Endothelial cell of umbilical vein (primary cell): ENCODE results near the gene ITGB2. TPM values are rescaled to one million over a fixed set of nuclear protein-coding genes. Genes with fewer than 3 reads are reported as not detected.

ENCODE experiments used
- BruUV-seq: library from RNA; stranded (reverse); fragments of 400-500 nt; replicated peaks from 2 replicates; lab custom pipeline; 2021; lab: Mats Ljungman, UMichigan
- CTCF ChIA-PET: fragments of 300-600, 350-600 bp; sonication (Branson Sonifier 250); formaldehyde crosslinking; loops from one replicate; lab custom pipeline; 2021; ENCODE audit warnings: antibody characterized with exemption, inconsistent platforms; lab: Charles Lee
- POLR2A ChIA-PET: fragments of 300-600, 350-600 bp; sonication (Branson Sonifier 250); formaldehyde crosslinking; loops from one replicate; lab custom pipeline; 2021; ENCODE audit warnings: antibody characterized with exemption, inconsistent platforms; lab: Charles Lee
- DNase-seq: peaks from one replicate; pipeline ENCODE4 v3.0.0-alpha.2; 2011; ENCODE audit warnings: low read depth, low spot score
- FAIRE-seq: peaks from 2 replicates; lab custom pipeline; 2011; peaks lifted over from hg19 to GRCh38; lab: Jason Lieb, UNC
- H2AFZ ChIP-seq: 2 replicates; pipeline ENCODE4 v1.6.0; 2012; ENCODE audit warnings: low read depth, low read length, control low read depth, inconsistent platforms
- H3K27ac ChIP-seq: 2 replicates; pipeline ENCODE4 v1.5.1; 2011; ENCODE audit warnings: low read depth, mild to moderate bottlenecking, control low read depth, low read length, moderate library complexity; ENCODE audit not compliant: insufficient read depth
- H3K27me3 ChIP-seq, 2 experiments: 2 replicates each; pipeline versions ENCODE4 v1.6.0 to v1.6.1; 2011; ENCODE audit warnings: low read length in 2 of 2, mixed read lengths in 1 of 2; ENCODE audit not compliant: control insufficient read depth in 2 of 2, insufficient read depth in 2 of 2
- H3K36me3 ChIP-seq, 2 experiments: 2 replicates in 1 of 2; 3 replicates in 1 of 2; pipeline ENCODE4 v1.5.1; 2011; ENCODE audit warnings: low read length in 2 of 2, mild to moderate bottlenecking in 1 of 2, moderate library complexity in 1 of 2; ENCODE audit not compliant: control insufficient read depth in 2 of 2, insufficient read depth in 2 of 2; ENCODE audit errors: extremely low read depth in 1 of 2
- H3K4me1 ChIP-seq: 3 replicates; pipeline ENCODE4 v1.5.1; 2011; ENCODE audit warnings: mild to moderate bottlenecking, low read length; ENCODE audit not compliant: control insufficient read depth, insufficient read depth; ENCODE audit errors: extremely low read depth
- H3K4me2 ChIP-seq: 2 replicates; pipeline ENCODE4 v1.6.1; 2011; ENCODE audit warnings: low read length, control low read depth, mixed read lengths; ENCODE audit not compliant: insufficient read depth
- H3K4me3 ChIP-seq, 3 experiments: fragments of 200-600 bp in 1 of 3; sonication (generic), shearing (Covaris generic) in 1 of 3; replicated peaks in 1 of 3; 2 replicates each; pipeline ENCODE4 v1.5.1; 2011 to 2016; ENCODE audit warnings: control low read depth in 3 of 3, low read length in 3 of 3, mild to moderate bottlenecking in 2 of 3, inconsistent platforms in 1 of 3, low read depth in 1 of 3, moderate library complexity in 1 of 3; ENCODE audit not compliant: insufficient read depth in 1 of 3
- H3K79me2 ChIP-seq: 2 replicates; pipeline ENCODE4 v1.6.0; 2012; ENCODE audit warnings: low read length, inconsistent platforms; ENCODE audit not compliant: control insufficient read depth, insufficient read depth
- H3K9ac ChIP-seq: replicated peaks from 2 replicates; pipeline ENCODE3; 2011; ENCODE audit warnings: low read length, control low read depth; ENCODE audit not compliant: insufficient read depth; ENCODE audit errors: extremely low read depth
- H3K9me1 ChIP-seq: replicated peaks from 3 replicates; pipeline ENCODE4 v1.6.0; 2011; ENCODE audit warnings: mild to moderate bottlenecking, low read length; ENCODE audit not compliant: control insufficient read depth, insufficient read depth; ENCODE audit errors: extremely low read depth
- H3K9me3 ChIP-seq: replicated peaks from 2 replicates; pipeline ENCODE4 v1.5.1; 2012; ENCODE audit warnings: low read length, inconsistent platforms; ENCODE audit not compliant: control insufficient read depth, insufficient read depth
- H4K20me1 ChIP-seq: replicated peaks from 2 replicates; pipeline ENCODE3; 2011; ENCODE audit warnings: mild to moderate bottlenecking, low read length; ENCODE audit not compliant: control insufficient read depth, insufficient read depth; ENCODE audit errors: extremely low read depth
- EZH2 ChIP-seq: IDR thresholded peaks from 2 replicates; pipeline ENCODE4 v1.6.1; 2012; ENCODE audit warnings: borderline replicate concordance, low read depth, mild to moderate bottlenecking, moderate library complexity, low read length, inconsistent platforms; ENCODE audit not compliant: severe bottlenecking
- FOS ChIP-seq: IDR thresholded peaks from 2 replicates; pipeline ENCODE4 v1.6.1; 2011; ENCODE audit warnings: mild to moderate bottlenecking, low read length, moderate library complexity, borderline replicate concordance; ENCODE audit not compliant: insufficient read depth
- GATA2 ChIP-seq: IDR thresholded peaks from 2 replicates; pipeline ENCODE4 v1.7.0; 2011; ENCODE audit warnings: low read depth, mild to moderate bottlenecking, moderate library complexity, mixed read lengths, low read length; ENCODE audit not compliant: insufficient read length, insufficient read depth
- JUN ChIP-seq: IDR thresholded peaks from 2 replicates; pipeline ENCODE4 v1.6.1; 2011; ENCODE audit warnings: borderline replicate concordance, low read depth; ENCODE audit not compliant: insufficient read length, insufficient read depth
- MAX ChIP-seq: IDR thresholded peaks from 2 replicates; pipeline ENCODE4 v1.6.1; 2011; ENCODE audit not compliant: insufficient read depth, insufficient read length
- MYC ChIP-seq: IDR thresholded peaks from one replicate; pipeline ENCODE4 v1.6.1; 2011; ENCODE audit warnings: mild to moderate bottlenecking, low read depth, low read length
- POLR2A ChIP-seq: IDR thresholded peaks from 2 replicates; pipeline ENCODE4 v1.6.1; 2012; ENCODE audit warnings: low read depth, mild to moderate bottlenecking, control low read depth, low read length
- POLR2AphosphoS5 ChIP-seq: IDR thresholded peaks from 2 replicates; pipeline ENCODE4 v1.6.1; 2012; ENCODE audit warnings: low read depth, mild to moderate bottlenecking, control low read depth, low read length, moderate library complexity; ENCODE audit not compliant: insufficient read depth
- dilution Hi-C: fragments of 300-500 bp; cut with MboI; formaldehyde crosslinking; loops from one replicate; pipeline ENCODE4 v1.15.0; 2019; ENCODE audit warnings: low sequenced_read_pairs; ENCODE audit not compliant: extremely low pct_ligation_motif_present
- intact Hi-C: fragments of 100-400 bp; cut with micrococcal nuclease; formaldehyde crosslinking; loops from one replicate; pipeline ENCODE4 v1.10.0; 2022
- polyA plus RNA-seq, 4 experiments: library from polyadenylated mRNA; depleted of rRNA in 3 of 4; stranded (reverse) in 3 of 4; unstranded in 1 of 4; fragments of >200 nt; gene quantifications; 2 replicates each; pipeline versions ENCODE4 v1.2.1 to v1.2.3, GENCODE V29; 2011 to 2012; ENCODE audit warnings: missing spikeins in 1 of 4
- total RNA-seq: library from RNA; stranded (reverse); gene quantifications from 2 replicates; pipeline ENCODE4 v1.2.3, GENCODE V29; 2021
- TF ChIP-seq, protein P1 (sequence below), 2 donors: IDR thresholded peaks; 1 replicate in 1 of 2; 2 replicates in 1 of 2; pipeline ENCODE4 v1.5.1; 2011; ENCODE audit warnings: low read length in 2 of 2, mild to moderate bottlenecking in 2 of 2, moderate library complexity in 2 of 2, control low read depth in 1 of 2, inconsistent platforms in 1 of 2, low read depth in 1 of 2; ENCODE audit not compliant: insufficient read depth in 1 of 2; ENCODE audit errors: extremely low read depth in 1 of 2

The ITGB2 gene
- total and polyA plus RNA-seq, 2 donors (not counting 3 experiments of a cell fraction or from before 2014, with no cell fraction given), result 0.39 to 0.91 TPM

- no peaks in the 10 kb centered on the region for H3K27me3 ChIP-seq
- no TSS peak for BruUV-seq
- TF ChIP-seq MYC (no peak), GATA2 (no peak), POLR2AphosphoS5 (no peak), MAX (no peak)
- no peak overlapping the region for H2AFZ ChIP-seq
- intact Hi-C loops (no loop called here), dilution Hi-C loops (no loop called here)
- H3K27ac ChIP-seq, result no peak overlapping the region
- DNase-seq (no peak), FAIRE-seq (no peak)
- H3K9ac ChIP-seq, result no peak overlapping the region
- no peak overlapping the region for H3K4me3 ChIP-seq
- H3K4me1 ChIP-seq, result peaks cover 2% of the 10 kb centered on the region
- no peaks in the 10 kb centered on the region for H3K79me2 ChIP-seq
- ChIA-PET CTCF (interaction anchor here (0.6 kb wide), 1 partner anchor 11 kb away, joined by 3 read pairs; no protein-coding TSS in a partner anchor), POLR2A (no interaction called here)
- H4K20me1 ChIP-seq, result no peaks in the 10 kb centered on the region
- no peaks in the 10 kb centered on the region for H3K36me3 ChIP-seq
- H3K4me2 ChIP-seq, result no peak overlapping the region
- H3K9me3 ChIP-seq, result no peaks in the 10 kb centered on the region
- no peaks in the 10 kb centered on the region for H3K9me1 ChIP-seq
These were observed 17.0 kb downstream of the ITGB2 start for GRCh38 chr21:44903689-44904088.

- no TSS peak for BruUV-seq
- DNase-seq (no peak), FAIRE-seq (no peak)
- Histone ChIP-seq H4K20me1 (no peaks in the 10 kb centered on the region), H3K79me2 (no peaks in the 10 kb centered on the region), H3K4me1 (peaks cover 2% of the 10 kb centered on the region), H3K9ac (no peak overlapping the region), H3K9me3 (no peaks in the 10 kb centered on the region), H3K36me3 (no peaks in the 10 kb centered on the region), H3K27me3 (no peaks in the 10 kb centered on the region), H3K27ac (no peak overlapping the region), H3K9me1 (no peaks in the 10 kb centered on the region), H3K4me2 (no peak overlapping the region), H2AFZ (no peak overlapping the region), H3K4me3 (no peak overlapping the region)
- intact Hi-C loops (no loop called here), dilution Hi-C loops (no loop called here)
- ChIA-PET POLR2A (no interaction called here), CTCF (interaction anchor here (0.6 kb wide), 1 partner anchor 10 kb away, joined by 3 read pairs; no protein-coding TSS in a partner anchor)
- TF ChIP-seq JUN, result no peak
- TF ChIP-seq POLR2A, result no peak
- no peak for TF ChIP-seq POLR2AphosphoS5
- no peak for TF ChIP-seq MYC
- TF ChIP-seq, protein P1, sequence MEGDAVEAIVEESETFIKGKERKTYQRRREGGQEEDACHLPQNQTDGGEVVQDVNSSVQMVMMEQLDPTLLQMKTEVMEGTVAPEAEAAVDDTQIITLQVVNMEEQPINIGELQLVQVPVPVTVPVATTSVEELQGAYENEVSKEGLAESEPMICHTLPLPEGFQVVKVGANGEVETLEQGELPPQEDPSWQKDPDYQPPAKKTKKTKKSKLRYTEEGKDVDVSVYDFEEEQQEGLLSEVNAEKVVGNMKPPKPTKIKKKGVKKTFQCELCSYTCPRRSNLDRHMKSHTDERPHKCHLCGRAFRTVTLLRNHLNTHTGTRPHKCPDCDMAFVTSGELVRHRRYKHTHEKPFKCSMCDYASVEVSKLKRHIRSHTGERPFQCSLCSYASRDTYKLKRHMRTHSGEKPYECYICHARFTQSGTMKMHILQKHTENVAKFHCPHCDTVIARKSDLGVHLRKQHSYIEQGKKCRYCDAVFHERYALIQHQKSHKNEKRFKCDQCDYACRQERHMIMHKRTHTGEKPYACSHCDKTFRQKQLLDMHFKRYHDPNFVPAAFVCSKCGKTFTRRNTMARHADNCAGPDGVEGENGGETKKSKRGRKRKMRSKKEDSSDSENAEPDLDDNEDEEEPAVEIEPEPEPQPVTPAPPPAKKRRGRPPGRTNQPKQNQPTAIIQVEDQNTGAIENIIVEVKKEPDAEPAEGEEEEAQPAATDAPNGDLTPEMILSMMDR (IDR thresholded peaks at IDR 0.05; ENCODE audit: extremely low read depth in 1 of 2, insufficient read depth in 1 of 2, low read depth in 1 of 2, low read length in 2 of 2), result no peak
- no peak for TF ChIP-seq GATA2
- no peak for TF ChIP-seq MAX
- no peak for TF ChIP-seq FOS
- no peak for TF ChIP-seq EZH2
These were observed 17.5 kb downstream of the ITGB2 start for GRCh38 chr21:44903050-44903685.
